Common myeloid progenitor, CD34-positive (primary cell): Measurements from ENCODE around the gene COQ8B.

Experiments used
- CTCF ChIA-PET: fragments of 350-600 bp; sonication (Branson Sonifier 250); formaldehyde crosslinking; loops from one replicate; lab custom pipeline; 2021; ENCODE audit warnings: antibody characterized with exemption; lab: Charles Lee
- POLR2A ChIA-PET: fragments of 350-600 bp; sonication (Branson Sonifier 250); formaldehyde crosslinking; loops from one replicate; lab custom pipeline; 2021; ENCODE audit warnings: antibody characterized with exemption; lab: Charles Lee
- DNase-seq, 3 donors: peaks; one replicate each; pipeline versions ENCODE4 v3.0.0 to v3.0.0-alpha.2; 2013
- H3K27ac ChIP-seq, 2 experiments: 1 replicate in 1 of 2; 2 replicates in 1 of 2; pipeline ENCODE4 v1.7.0; 2013; ENCODE audit warnings: inconsistent platforms in 2 of 2, low read length in 2 of 2, mild to moderate bottlenecking in 2 of 2, low read depth in 1 of 2, moderate library complexity in 1 of 2; ENCODE audit not compliant: severe bottlenecking in 2 of 2, insufficient read depth in 1 of 2, poor library complexity in 1 of 2
- H3K27me3 ChIP-seq, 5 experiments: replicated peaks in 2 of 5; 1 replicate in 3 of 5; 2 replicates in 2 of 5; pipeline versions ENCODE4 v1.6.1 to v1.7.0; 2013; ENCODE audit warnings: low read length in 4 of 5, mild to moderate bottlenecking in 2 of 5, moderate library complexity in 2 of 5, inconsistent platforms in 1 of 5; ENCODE audit not compliant: insufficient read depth in 5 of 5, control insufficient read depth in 4 of 5
- H3K36me3 ChIP-seq, 4 experiments: 1 replicate in 2 of 4; 2 replicates in 2 of 4; pipeline versions ENCODE4 v1.6.1 to v1.7.0; 2013; ENCODE audit warnings: low read length in 3 of 4, control low read depth in 1 of 4, mild to moderate bottlenecking in 1 of 4; ENCODE audit not compliant: control insufficient read depth in 4 of 4, insufficient read depth in 4 of 4
- H3K4me1 ChIP-seq, 4 experiments: 1 replicate in 3 of 4; 2 replicates in 1 of 4; pipeline versions ENCODE4 v1.6.1 to v1.7.1; 2013; ENCODE audit warnings: low read length in 3 of 4, mild to moderate bottlenecking in 3 of 4, control low read depth in 1 of 4, inconsistent platforms in 1 of 4, moderate library complexity in 1 of 4; ENCODE audit not compliant: control insufficient read depth in 4 of 4, insufficient read depth in 4 of 4; ENCODE audit errors: control extremely low read depth in 1 of 4
- H3K4me3 ChIP-seq, 7 experiments: 1 replicate in 4 of 7; 2 replicates in 3 of 7; pipeline versions ENCODE4 v1.5.1 to v1.7.0; 2013; ENCODE audit warnings: mild to moderate bottlenecking in 7 of 7, low read length in 6 of 7, moderate library complexity in 6 of 7, inconsistent platforms in 2 of 7, low read depth in 2 of 7, control low read depth in 1 of 7; ENCODE audit not compliant: insufficient read depth in 4 of 7, control insufficient read depth in 1 of 7; ENCODE audit errors: extremely low read depth in 1 of 7
- H3K9me3 ChIP-seq, 5 experiments: 1 replicate in 4 of 5; 2 replicates in 1 of 5; pipeline versions ENCODE4 v1.6.1 to v1.7.1; 2013; ENCODE audit warnings: low read length in 4 of 5, mild to moderate bottlenecking in 2 of 5, inconsistent platforms in 1 of 5, low read depth in 1 of 5, moderate library complexity in 1 of 5; ENCODE audit not compliant: control insufficient read depth in 4 of 5, insufficient read depth in 2 of 5; ENCODE audit errors: control extremely low read depth in 1 of 5
- WGBS: methylation state at CpG from one replicate; pipeline ENCODE4 v1.1.5; 2013; ENCODE audit not compliant: insufficient coverage; 5-methylcytosine and 5-hydroxymethylcytosine counted together

COQ8B gene

DNA sequence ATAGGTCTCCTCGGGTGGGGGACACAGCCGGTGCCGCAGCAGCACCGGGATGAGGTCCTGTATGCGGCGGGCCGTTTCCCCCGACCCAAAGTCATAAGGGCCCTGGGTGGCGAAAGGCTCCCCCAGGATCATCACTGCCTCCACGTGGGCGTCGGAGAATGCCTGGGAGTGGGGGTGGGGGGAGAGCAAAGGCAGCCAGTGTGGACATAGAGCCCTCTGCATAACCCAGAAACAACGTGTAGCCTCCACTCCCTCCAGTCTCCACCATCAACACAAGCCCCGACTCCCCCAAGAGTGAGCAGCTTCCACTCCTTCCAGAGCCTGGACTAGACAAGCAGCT is 24.5 kb downstream of the COQ8B start:
- Histone ChIP-seq H3K36me3 (peaks cover 0 to 34% (median 22%) of the 10 kb centered on the region in 4 experiments), H3K27ac (no peak overlapping the region), H3K27me3 (no peaks in the 10 kb centered on the region), H3K4me3 (no peak overlapping the region), H3K9me3 (no peaks in the 10 kb centered on the region), H3K4me1 (peaks cover 0 to 28% (median 23%) of the 10 kb centered on the region in 4 experiments)
- POLR2A ChIA-PET = interaction anchor here (1.8 kb wide), 2 partner anchors 29 to 86 kb away, joined by 6 to 8 read pairs; partner anchors contain the start of gene RAB4B
- CTCF ChIA-PET = interaction anchor here (1.2 kb wide), 1 partner anchor 58 kb away, joined by 4 read pairs; the partner anchor contains the start of genes ACTMAP and SNRPA
- 91% methylated on average over 8 of the region's 14 CpGs for WGBS
- DNase-seq = no peak

DNA sequence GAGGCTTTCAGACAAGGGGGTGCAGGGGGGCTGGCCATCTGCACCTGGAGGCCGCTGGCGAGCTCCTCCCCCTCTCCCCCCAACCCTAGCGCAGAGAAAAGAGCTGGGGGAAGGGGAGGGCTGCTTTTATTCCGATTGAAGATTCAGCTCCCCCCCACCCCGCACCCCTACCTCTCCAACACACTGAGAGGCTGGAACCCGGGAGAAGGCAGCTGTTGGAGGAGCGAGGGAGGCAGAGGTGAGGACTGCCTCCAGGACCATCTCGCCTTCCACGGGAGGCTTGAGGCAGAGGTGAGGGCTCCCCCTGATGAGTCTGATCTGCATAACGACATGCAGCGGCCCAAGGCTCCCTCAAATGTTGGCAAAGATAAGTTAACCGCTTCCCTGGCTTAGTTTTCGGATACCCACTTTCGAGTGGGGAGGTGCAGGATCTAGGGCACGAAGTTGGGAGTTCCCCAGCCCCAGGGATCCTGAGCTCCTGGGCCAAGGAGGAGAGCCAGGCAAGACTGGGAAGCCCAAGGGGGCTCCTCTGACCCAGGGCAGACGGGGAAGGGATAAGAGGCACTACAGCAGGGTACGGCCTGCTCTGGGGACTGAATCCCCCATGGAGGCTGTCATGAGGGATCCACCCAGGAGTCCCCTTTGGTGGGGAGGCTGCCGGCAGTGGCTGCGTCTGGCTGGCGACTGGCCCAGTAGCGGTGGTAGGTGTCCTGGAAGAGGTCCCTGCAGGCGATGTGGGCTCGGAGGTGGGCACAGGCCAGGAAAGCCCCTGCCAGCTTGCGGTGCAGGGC is 25.1 kb downstream of the COQ8B start:
- peaks cover 0 to 35% (median 22%) of the 10 kb centered on the region in 4 experiments for H3K36me3 ChIP-seq
- H3K27ac ChIP-seq = peak overlapping the region in 1 of 2 experiments; percentile 79
- peak; percentile 30 to 66 (median 53) for DNase-seq
- POLR2A ChIA-PET = interaction anchor here (0.8 to 1.8 kb wide), 3 partner anchors 16 to 87 kb away, joined by 3 to 8 read pairs (median 6); partner anchors contain the start of gene RAB4B
- peaks cover 0 to 28% (median 23%) of the 10 kb centered on the region in 4 experiments for H3K4me1 ChIP-seq
- no peaks in the 10 kb centered on the region for H3K27me3 ChIP-seq
- CTCF ChIA-PET = interaction anchor here (1.2 kb wide), 2 partner anchors 27 to 59 kb away, joined by 3 to 4 read pairs; partner anchors contain the start of genes ACTMAP and SNRPA
- H3K9me3 ChIP-seq = no peaks in the 10 kb centered on the region
- 69% methylated on average over 15 of the region's 24 CpGs for WGBS
- H3K4me3 ChIP-seq = peak overlapping the region in 4 of 7 experiments; percentile 60 to 72 (median 66)

DNA sequence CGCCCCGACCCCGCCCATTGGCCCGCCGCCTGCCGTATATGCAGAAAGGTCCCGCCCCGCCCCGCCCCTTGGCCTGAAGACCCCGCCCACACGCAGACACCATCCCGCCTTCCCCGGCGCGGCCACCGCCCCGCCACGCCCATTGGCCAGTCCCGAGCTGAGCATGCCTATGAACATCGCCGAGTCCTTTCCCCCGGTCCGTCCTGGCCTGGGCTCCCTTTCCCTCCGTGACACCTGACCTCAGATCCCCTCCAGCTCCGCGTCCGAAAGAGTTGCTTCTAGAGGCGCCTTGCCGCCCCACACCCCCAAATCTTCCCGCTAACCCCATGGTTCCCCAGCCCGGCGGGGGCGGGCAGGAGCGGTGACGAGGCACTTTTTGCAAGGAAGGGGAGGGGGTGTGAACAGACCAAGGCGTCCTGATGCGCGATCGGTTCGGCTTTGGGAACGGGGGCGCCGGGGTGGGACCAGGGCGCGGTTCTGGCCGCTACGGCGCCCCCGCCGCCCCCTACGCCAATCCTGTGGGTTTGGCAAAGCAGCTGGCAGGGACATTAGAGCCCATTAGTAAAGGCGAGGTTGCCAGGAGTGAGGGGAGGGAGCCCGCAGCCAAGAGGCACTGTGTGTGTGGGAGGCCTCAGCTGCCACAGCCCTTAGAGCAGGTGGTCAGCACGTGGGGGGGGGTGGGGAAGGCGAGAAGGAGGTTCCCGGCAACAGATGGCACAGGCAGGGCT is 25.8 kb downstream of the COQ8B start:
- ChIA-PET POLR2A (interaction anchor here (0.8 to 1.8 kb wide), 3 partner anchors 17 to 87 kb away, joined by 3 to 8 read pairs (median 6); partner anchors contain the start of gene RAB4B), CTCF (interaction anchor here (1.2 to 1.4 kb wide), 3 partner anchors 26 to 60 kb away, joined by 3 to 4 read pairs (median 3); partner anchors contain the start of genes ACTMAP and SNRPA)
- 1% methylated on average over 27 of the region's 56 CpGs for WGBS
- Histone ChIP-seq H3K4me3 (peak overlapping the region; percentile 30 to 72 (median 60)), H3K27me3 (no peaks in the 10 kb centered on the region), H3K27ac (peak overlapping the region in 1 of 2 experiments; percentile 79), H3K36me3 (peaks cover 0 to 39% (median 23%) of the 10 kb centered on the region in 4 experiments), H3K4me1 (peaks cover 0 to 28% (median 23%) of the 10 kb centered on the region in 4 experiments), H3K9me3 (no peaks in the 10 kb centered on the region)
- DNase-seq = peak; percentile 84 to 93 (median 92)

DNA sequence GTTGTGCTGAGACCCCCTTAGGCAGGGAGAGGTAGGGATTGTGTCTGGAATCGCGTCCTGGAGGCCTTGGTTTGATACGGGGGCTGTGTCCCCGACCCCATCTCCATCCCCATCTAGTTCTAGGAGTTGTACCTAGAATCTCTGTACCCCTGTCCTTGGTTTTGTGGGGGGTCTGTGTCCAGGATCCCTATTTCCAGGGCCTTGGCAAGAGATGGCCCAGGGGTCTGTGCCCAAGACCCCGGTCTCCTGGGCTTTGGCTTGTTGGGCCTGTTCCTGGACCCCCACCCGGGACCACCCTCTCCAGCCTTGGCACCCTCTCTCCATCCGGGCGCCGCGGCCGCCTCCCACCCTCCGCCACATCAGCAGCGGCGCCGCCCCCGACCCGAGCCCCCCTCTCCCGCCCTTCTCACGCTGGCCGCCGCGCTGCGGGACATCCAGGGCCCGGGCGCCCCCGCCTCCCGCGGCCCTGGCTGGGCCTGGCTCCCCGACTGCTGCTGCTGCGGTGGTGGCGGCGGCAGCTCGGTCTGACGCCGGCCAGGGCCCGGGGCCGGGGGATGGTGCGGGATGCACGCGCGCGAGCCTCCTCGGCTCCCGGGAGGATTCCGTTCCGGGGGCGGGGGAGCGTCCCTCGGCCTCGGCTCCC is 26.5 kb downstream of the COQ8B start, which contains the start of gene NUMBL:
Gene NUMBL (minus strand): TSS at position 602 of the 643 bp plus-strand sequence. CDS start 168 bp downstream, at position 434.
- peaks cover 0 to 39% (median 22%) of the 10 kb centered on the region in 4 experiments for H3K36me3 ChIP-seq
- peak within 1 kb of the TSS in 1 of 2 experiments; percentile 79 for H3K27ac ChIP-seq
- 6% methylated on average over 46 of the region's 50 CpGs for WGBS
- no peaks in the 10 kb centered on the region for H3K9me3 ChIP-seq
- H3K4me3 ChIP-seq = peak within 1 kb of the TSS; percentile 30 to 72 (median 60)
- peaks cover 0 to 28% (median 23%) of the 10 kb centered on the region in 4 experiments for H3K4me1 ChIP-seq
- ChIA-PET CTCF (interaction anchor here (1.4 kb wide), 1 partner anchor 27 kb away, joined by 3 read pairs; no protein-coding TSS in a partner anchor), POLR2A (interaction anchor here (1.8 kb wide), 2 partner anchors 27 to 88 kb away, joined by 6 to 8 read pairs; partner anchors contain the start of gene RAB4B)
- H3K27me3 ChIP-seq = no peaks in the 10 kb centered on the region
- DNase-seq = no peak

DNA sequence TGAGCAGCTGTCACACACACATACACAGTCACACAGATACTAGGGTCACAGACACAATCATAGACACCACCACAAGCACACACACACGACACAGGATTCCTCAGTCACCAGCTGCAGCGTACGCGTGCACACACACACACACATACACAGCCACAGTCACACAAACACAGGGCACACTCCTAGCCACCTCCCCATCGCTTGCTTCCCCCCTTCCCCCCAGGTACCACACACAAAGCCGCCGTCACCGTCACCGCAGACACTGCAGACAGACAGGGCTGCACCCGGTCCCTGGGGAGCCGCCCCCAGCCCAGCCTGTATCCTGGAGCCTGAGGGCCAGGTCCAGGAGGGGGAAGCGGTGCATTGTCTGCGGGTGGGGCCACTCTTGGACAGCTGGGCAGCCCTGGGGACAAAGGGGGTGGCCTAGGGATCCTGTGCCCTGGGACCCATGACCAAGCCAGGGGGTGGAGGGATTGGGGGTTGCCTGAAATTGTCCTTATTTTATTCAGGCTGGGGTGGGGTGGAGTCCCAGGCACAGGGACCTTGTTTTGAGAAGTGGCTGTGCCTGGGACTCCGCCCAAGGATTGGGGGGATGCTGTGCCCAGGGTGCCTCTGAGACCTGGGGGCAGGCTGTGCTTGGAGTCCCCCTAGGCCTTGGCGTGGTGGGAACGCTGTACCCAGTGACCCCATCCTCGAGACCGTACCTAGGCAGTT is 27.2 kb downstream of the COQ8B start:
- peak overlapping the region in 5 of 7 experiments; percentile 49 to 72 (median 63) for H3K4me3 ChIP-seq
- ChIA-PET POLR2A (no interaction called here), CTCF (interaction anchor here (1.4 kb wide), 1 partner anchor 26 kb away, joined by 3 read pairs; no protein-coding TSS in a partner anchor)
- peaks cover 0 to 40% (median 19%) of the 10 kb centered on the region in 4 experiments for H3K36me3 ChIP-seq
- no peaks in the 10 kb centered on the region for H3K27me3 ChIP-seq
- peaks cover 0 to 28% (median 23%) of the 10 kb centered on the region in 4 experiments for H3K4me1 ChIP-seq
- 85% methylated on average over 14 of the region's 18 CpGs for WGBS
- DNase-seq = peak in 1 of 3 donors; percentile 36
- no peaks in the 10 kb centered on the region for H3K9me3 ChIP-seq
- peak overlapping the region in 1 of 2 experiments; percentile 59 for H3K27ac ChIP-seq

DNA sequence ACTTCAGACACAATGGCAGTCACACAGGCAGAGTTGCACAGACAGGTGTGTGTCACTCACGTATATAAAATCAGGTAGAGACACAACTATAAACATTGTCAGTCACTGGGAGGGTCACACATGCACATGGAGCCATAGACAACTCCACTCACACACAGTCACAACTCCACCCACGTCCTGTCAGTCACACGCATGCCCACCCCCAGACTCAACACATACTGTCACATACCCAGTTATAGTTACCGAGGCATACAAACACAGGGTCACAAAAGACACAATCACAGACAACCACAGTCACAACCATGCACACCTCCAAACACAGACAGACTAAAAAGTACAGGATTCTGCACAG is 27.7 kb downstream of the COQ8B start:
- peaks cover 0 to 35% (median 14%) of the 10 kb centered on the region in 4 experiments for H3K36me3 ChIP-seq
- H3K9me3 ChIP-seq = no peaks in the 10 kb centered on the region
- ChIA-PET CTCF (no interaction called here), POLR2A (no interaction called here)
- no peaks in the 10 kb centered on the region for H3K27me3 ChIP-seq
- no peak overlapping the region for H3K27ac ChIP-seq
- no peak for DNase-seq
- no peak overlapping the region for H3K4me3 ChIP-seq
- H3K4me1 ChIP-seq = peaks cover 0 to 28% (median 23%) of the 10 kb centered on the region in 4 experiments
- WGBS = 90% methylated on average over 4 of the region's 4 CpGs
